ENCODE results near the gene ZNF580. TPM values are rescaled to one million over a fixed set of nuclear protein-coding genes. Genes with fewer than 3 reads are reported as not detected.

Gene ZNF580
- total RNA-seq, 1 donor from 2014 or later: 37.4 TPM

GRCh38 chr19:55599842-55600661 is 40.8 kb upstream of the ZNF580 start, which contains the start of gene ZNF524:
ZNF524 (plus strand) TSS chr19:55600288; CDS start chr19:55602113, 1,825 bp downstream.
- H3K27ac Mint-ChIP-seq: peak within 1 kb of the TSS; percentile 100
- H3K4me3 Mint-ChIP-seq: peak within 1 kb of the TSS; percentile 100
- H3K4me1 Mint-ChIP-seq (ENCODE audit: unreplicated experiment): peaks cover 18% of the 10 kb centered on the region
- H3K36me3 Mint-ChIP-seq: peaks cover 27% of the 10 kb centered on the region
- H3K9me3 Mint-ChIP-seq: no peaks in the 10 kb centered on the region
- peak; percentile 93 for DNase-seq (ENCODE audit: extremely low spot score, unreplicated experiment)
- no peak for TF ChIP-seq CTCF (conservative IDR thresholded peaks at IDR 0.05)
- H3K27me3 Mint-ChIP-seq: no peaks in the 10 kb centered on the region

DNA sequence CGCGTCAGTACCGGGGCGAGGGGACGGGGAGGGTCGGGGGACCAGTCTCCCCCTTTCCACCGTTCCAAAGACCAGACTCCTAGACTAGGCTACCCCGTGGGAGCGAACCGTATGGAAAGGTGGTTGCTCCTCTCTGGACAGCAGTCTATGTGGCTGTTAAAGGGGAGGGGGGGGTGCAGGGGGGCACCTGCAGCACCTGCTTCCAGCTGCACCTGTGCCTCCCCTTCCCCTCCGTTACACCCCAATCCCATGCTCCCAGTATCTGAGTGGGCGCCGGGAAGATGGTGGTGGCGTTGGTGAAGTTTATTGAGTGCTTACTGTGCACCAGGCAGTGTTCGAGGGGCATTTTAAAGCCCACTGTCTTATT is 40.2 kb upstream of the ZNF580 start:
- Mint-ChIP-seq H3K27ac (peak overlapping the region; percentile 94), H3K36me3 (peaks cover 21% of the 10 kb centered on the region), H3K9me3 (no peaks in the 10 kb centered on the region), H3K4me1 (ENCODE audit: unreplicated experiment) (peaks cover 16% of the 10 kb centered on the region), H3K4me3 (peak overlapping the region; percentile 90), H3K27me3 (no peaks in the 10 kb centered on the region)
- DNase-seq (ENCODE audit: extremely low spot score, unreplicated experiment): no peak
- TF ChIP-seq CTCF (conservative IDR thresholded peaks at IDR 0.05): no peak

- peak overlapping the region; percentile 94 for H3K27ac Mint-ChIP-seq
- H3K36me3 Mint-ChIP-seq: peaks cover 20% of the 10 kb centered on the region
- no peaks in the 10 kb centered on the region for H3K9me3 Mint-ChIP-seq
Measured at GRCh38 chr19:55601084-55601483, 39.7 kb upstream of the ZNF580 start.

GRCh38 chr19:55602104-55603001 is 38.4 kb upstream of the ZNF580 start:
- Mint-ChIP-seq H3K27ac (peak overlapping the region; percentile 94), H3K4me3 (peak overlapping the region; percentile 90), H3K36me3 (peaks cover 19% of the 10 kb centered on the region), H3K27me3 (no peaks in the 10 kb centered on the region), H3K4me1 (ENCODE audit: unreplicated experiment) (peaks cover 29% of the 10 kb centered on the region), H3K9me3 (no peaks in the 10 kb centered on the region)
- DNase-seq (ENCODE audit: extremely low spot score, unreplicated experiment): no peak
- no peak for TF ChIP-seq CTCF (conservative IDR thresholded peaks at IDR 0.05)

More at GRCh38 chr19:55601084-55601483, 39.7 kb upstream of the ZNF580 start:
- Mint-ChIP-seq H3K4me3 (peak overlapping the region; percentile 90), H3K27me3 (no peaks in the 10 kb centered on the region), H3K4me1 (ENCODE audit: unreplicated experiment) (peaks cover 18% of the 10 kb centered on the region)
- no peak for DNase-seq (ENCODE audit: extremely low spot score, unreplicated experiment)
- no peak for TF ChIP-seq CTCF (conservative IDR thresholded peaks at IDR 0.05)

GRCh38 chr19:55603115-55603514 is 37.7 kb upstream of the ZNF580 start:
- TF ChIP-seq CTCF (conservative IDR thresholded peaks at IDR 0.05): no peak
- H3K27ac Mint-ChIP-seq: peak overlapping the region; percentile 53
- H3K9me3 Mint-ChIP-seq: no peaks in the 10 kb centered on the region
- no peaks in the 10 kb centered on the region for H3K27me3 Mint-ChIP-seq
- peaks cover 19% of the 10 kb centered on the region for H3K36me3 Mint-ChIP-seq
- H3K4me3 Mint-ChIP-seq: peak overlapping the region; percentile 61
- H3K4me1 Mint-ChIP-seq (ENCODE audit: unreplicated experiment): peaks cover 34% of the 10 kb centered on the region
- DNase-seq (ENCODE audit: extremely low spot score, unreplicated experiment): no peak

All from type B pancreatic cell (in vitro differentiated cells).